Neural cell (in vitro differentiated cells): ENCODE measurements around the gene CRABP2.

Experiments
- CTCF ChIP-seq: fragments of 450-650 bp; IDR thresholded peaks from 2 replicates; pipeline ENCODE4 v1.5.1; 2014; ENCODE audit warnings: antibody characterized with exemption, mild to moderate bottlenecking, moderate library complexity; ENCODE audit not compliant: poor library complexity, severe bottlenecking
- EP300 ChIP-seq: fragments of 450-650 bp; conservative IDR thresholded peaks from 2 replicates; pipeline ENCODE4 v1.6.1; 2014; ENCODE audit warnings: antibody characterized with exemption, mild to moderate bottlenecking, moderate library complexity; ENCODE audit not compliant: poor library complexity, severe bottlenecking
- EZH2 ChIP-seq: fragments of 200-600, 300-800 bp; shearing (Covaris generic), sonication (generic); IDR thresholded peaks from 2 replicates; pipeline ENCODE4 v1.6.1; 2014; ENCODE audit warnings: antibody characterized with exemption, low read length, borderline replicate concordance, mild to moderate bottlenecking; ENCODE audit not compliant: insufficient read depth, poor library complexity, severe bottlenecking
- MXI1 ChIP-seq: fragments of 450-650 bp; conservative IDR thresholded peaks from 2 replicates; pipeline ENCODE4 v1.6.1; 2014; ENCODE audit warnings: antibody characterized with exemption, mild to moderate bottlenecking; ENCODE audit not compliant: poor library complexity, severe bottlenecking
- RAD21 ChIP-seq: fragments of 450-650 bp; conservative IDR thresholded peaks from 2 replicates; pipeline ENCODE4 v1.6.1; 2014; ENCODE audit warnings: antibody characterized with exemption, mild to moderate bottlenecking, moderate library complexity
- REST ChIP-seq: IDR thresholded peaks from 2 replicates; pipeline ENCODE4 v1.6.1; 2012; ENCODE audit warnings: borderline replicate concordance
- SMC3 ChIP-seq: fragments of 450-650 bp; conservative IDR thresholded peaks from 2 replicates; pipeline ENCODE4 v1.6.1; 2014; ENCODE audit warnings: antibody characterized with exemption, mild to moderate bottlenecking, moderate library complexity; ENCODE audit not compliant: poor library complexity

- peak; percentile 39 for TF ChIP-seq CTCF
- TF ChIP-seq REST, result no peak
- no peak for TF ChIP-seq EP300
- TF ChIP-seq MXI1, result peak; percentile 17
- TF ChIP-seq SMC3, result no peak
- no peak for TF ChIP-seq RAD21
- no peak for TF ChIP-seq EZH2
Observed at GRCh38 chr1:156750711-156751450, 45.5 kb upstream of the CRABP2 start.
